Raji (cell line): ENCODE data around the gene ST3GAL4.

Experiments
- POLR2A ChIP-seq: IDR thresholded peaks from 2 replicates; pipeline ENCODE4 v1.6.1; 2011; ENCODE audit warnings: low read depth, low read length, control low read depth; ENCODE audit not compliant: insufficient read depth

The ST3GAL4 gene

GRCh38 chr11:126363706-126364248, 8.3 kb downstream of the ST3GAL4 start:
- TF ChIP-seq POLR2A, result no peak

GRCh38 chr11:126366064-126366822, 10.8 kb downstream of the ST3GAL4 start:
- no peak for TF ChIP-seq POLR2A

GRCh38 chr11:126370016-126370415, 14.5 kb downstream of the ST3GAL4 start:
- TF ChIP-seq POLR2A, result no peak

- no peak for TF ChIP-seq POLR2A
Observed at GRCh38 chr11:126371595-126371994, 16.1 kb downstream of the ST3GAL4 start.

DNA sequence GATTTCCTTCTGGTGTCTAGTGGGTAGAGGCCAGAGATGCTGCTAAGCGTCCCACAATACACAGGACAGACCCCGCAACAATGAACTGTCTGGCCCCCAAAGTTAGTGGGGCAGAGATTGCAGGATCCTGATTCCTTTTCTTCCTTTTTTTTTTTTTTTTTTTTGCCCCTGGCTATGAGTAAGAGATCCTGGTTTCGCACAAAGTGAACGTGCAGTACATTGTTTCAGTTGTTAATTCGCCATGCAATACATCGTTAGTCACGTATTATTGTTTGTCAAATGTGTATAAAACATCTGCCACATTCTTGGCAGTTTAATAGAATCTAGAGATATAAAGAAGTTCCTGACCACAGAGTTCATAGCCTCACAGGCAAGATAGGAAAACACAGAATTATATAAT, 20.2 kb downstream of the ST3GAL4 start:
- TF ChIP-seq POLR2A, result no peak

DNA sequence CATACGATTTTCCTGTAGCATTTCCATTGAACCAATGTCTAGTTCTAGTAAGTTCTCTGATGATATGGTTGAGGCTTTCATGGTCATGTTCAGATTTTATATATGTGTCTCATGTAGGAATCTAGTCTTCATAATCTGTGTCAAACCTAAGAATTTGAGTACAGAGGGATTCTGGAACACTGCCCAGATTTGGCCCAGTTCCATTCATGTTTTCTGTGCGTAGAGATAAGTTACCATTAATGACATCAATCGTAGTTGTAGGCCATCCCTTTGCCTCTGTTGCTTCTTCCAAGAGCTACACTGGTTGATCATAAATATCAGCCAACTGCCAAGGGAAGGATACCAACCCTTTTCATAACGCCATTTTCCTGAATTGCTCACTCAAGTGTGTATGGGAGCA, 23.3 kb downstream of the ST3GAL4 start:
- no peak for TF ChIP-seq POLR2A

- TF ChIP-seq POLR2A, result no peak
Observed at GRCh38 chr11:126380909-126381308, 25.4 kb downstream of the ST3GAL4 start.

DNA sequence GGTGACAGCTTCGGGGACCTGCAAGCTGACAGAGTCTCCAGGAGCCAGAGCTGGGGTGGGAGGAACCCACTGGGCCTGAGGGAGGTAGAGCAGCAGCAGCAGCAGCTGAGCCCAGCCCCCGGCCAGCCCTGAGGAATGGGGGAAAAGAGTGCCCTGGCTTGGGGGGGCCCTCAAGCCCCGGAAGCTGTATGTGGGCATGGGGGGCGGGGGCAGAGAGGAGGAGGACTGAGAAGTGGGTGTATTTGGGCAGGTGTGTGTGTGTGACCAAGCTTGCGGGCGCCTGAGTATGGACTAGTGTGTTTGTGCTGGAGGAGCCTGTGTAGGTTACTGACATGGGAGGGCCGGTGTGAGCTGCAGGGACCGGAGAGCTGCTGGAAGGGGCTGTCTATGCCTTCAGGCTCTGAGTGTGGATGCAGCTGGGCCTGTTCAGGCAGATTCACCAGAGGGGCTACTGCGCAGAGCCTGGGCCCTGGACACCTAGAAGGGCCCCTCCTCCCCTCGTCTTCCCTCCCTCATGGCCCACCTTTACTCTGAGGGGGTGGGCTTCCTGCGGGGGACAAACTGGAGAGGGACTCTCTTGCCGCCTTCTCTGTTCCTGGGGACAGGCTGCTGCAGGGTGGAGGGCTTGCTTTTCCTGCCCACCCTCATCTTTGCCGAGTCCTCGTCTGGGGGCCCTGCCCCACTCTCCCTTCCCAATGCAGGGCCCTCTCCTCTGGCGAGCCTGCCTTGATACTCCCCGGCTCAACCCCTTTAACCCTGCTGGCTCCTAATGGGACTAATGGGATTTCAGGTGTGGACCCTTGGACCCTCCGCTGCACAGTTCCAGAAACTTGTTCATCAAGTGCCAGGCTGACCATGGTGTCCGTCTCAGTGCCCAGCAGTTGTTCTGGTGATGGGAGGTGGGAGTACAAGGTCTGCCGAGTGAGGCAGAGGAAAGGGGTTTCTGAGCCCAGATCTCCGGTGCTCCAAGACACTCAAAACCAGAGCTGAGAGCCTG, 28.2 kb downstream of the ST3GAL4 start:
- TF ChIP-seq POLR2A, result no peak

GRCh38 chr11:126384449-126385070, 29.1 kb downstream of the ST3GAL4 start:
- no peak for TF ChIP-seq POLR2A

DNA sequence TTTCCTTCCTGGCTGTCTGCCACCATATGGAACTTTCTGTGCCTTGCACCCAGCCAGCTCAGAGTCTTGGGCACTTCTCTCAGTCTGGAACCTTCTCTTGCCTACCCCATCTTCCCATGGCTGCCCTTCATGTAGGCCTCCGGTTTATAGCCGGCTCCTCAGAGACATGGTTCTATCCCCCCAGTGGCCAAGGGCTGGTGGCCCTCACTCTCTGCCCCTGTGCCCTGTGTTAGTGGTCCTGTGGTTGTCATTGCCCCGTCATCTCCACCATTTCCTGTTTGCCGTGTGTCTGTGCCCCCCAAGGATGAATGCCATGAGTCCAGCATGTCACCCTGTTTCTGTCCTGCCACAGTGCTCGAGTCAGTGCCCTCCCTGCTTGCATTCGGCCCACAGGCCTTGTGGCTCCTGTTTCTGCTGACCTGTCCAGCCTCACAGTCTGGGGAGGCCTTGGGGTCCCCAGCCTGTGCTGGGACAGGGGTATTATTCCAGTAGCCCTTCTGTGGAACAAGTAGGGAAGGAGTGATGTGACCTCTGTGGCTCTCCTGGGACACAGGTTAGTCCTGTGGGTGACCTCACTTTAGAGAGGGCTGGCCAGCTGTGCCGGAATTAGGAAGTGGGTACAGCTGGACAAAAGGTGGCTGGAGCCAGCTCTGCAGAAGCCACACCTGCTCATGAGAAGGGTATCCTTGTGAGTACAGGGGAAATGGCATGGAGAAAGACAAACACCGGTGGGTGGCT, 30.7 kb downstream of the ST3GAL4 start:
- no peak for TF ChIP-seq POLR2A

DNA sequence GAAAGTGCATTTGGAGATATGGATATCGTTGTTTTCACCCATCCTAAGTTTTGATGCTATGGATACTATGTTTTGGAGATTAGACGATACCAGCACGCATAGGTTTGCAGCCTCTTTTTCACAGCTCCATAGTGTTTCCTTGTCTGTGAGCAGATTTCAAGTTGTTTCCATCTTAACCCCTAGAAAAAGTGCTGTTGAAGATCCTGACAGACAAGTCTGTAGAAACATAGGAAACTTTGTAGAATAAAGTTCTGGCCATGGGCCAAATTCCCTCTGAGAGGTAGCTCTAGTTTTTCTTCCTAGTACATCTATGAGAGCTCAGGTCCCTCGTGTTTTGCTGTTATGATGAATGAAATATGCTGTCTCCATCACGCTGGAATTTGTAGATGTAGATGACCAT, 32.4 kb downstream of the ST3GAL4 start:
- no peak for TF ChIP-seq POLR2A

GRCh38 chr11:126390272-126390867, 34.9 kb downstream of the ST3GAL4 start:
- TF ChIP-seq POLR2A, result no peak

DNA sequence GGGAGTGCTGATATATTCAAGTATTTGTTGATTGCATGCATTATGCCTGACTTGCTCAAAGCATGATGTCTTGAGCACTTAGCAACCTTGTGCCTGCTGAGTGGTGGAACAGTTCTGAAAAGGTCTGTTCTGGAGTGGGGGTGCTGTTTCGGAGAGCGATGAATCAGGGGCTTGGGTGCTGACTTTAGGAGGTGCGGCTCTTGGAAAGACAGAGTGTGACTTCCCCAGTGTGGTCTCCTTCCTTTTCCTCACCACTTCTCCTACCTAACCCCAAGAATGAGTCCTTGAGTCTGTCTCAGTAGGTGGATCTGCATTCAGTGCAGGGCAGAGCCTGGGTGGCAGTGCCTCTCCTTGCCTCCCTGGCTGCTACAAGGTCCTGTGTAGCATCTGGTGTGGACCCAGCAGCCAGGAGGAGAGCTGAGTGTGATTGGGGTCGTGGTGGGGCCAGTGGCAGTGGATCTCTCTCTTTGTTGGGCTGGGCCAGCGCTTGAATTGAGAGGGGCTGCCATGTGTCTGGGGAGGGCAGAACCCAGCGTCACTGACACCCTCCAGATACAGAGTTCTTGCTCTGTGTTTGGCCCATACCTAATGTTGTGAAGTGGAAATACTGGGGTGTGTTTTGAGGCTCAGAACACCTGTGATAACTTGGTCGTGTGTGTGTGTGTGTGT, 35.9 kb downstream of the ST3GAL4 start:
- TF ChIP-seq POLR2A, result no peak

DNA sequence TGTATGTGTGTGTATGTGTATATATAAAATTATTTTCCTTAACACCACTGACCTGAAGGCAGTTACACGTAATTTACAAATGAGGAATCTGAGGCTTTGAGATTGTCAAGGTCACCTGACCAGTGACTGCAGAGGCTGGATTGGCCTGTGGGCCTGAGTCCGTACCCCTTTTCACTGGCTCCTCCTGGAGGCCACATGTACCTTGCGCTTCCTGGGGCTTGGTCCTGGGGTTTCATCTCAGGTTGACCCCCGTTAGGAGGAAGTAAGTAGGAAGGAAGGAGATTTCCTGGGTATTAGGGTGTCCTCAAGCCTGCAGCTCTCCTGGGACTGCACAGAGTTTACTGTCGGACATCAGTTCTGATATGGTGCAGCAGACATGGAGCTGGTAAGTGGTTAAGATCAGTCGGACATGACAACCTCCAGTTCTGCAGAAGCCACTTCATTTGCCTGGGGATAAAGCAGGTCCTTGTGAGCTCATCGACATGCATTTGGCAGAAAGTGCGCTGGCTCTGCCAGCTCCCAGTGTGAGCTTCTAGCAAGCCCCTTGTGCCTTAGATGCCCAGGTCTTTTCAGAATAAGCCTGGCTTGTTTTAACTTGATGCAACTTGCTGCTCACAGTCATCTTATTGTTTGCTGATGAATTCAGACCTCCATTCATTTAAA, 36.6 kb downstream of the ST3GAL4 start:
- no peak for TF ChIP-seq POLR2A

DNA sequence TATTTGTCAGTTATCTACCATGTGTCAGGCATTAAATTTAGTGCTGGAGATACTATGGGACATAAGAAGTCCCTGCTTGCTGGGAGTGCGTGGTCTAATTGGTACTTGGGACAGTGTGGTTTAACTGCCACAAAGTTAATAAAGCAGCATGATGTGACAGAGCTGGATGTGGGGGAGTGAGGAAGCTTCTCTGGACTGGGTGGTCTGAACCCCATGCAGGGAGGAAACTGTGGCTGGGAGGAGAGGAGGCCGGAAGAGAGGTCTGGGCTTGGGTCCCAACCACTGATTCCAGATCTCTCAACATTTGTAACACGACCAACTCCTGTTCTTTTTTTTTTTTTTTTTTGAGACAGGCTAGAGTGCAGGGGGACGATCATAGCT, 37.1 kb downstream of the ST3GAL4 start:
- TF ChIP-seq POLR2A, result no peak
